Measurements from ENCODE around the gene OASL. TPM values are rescaled to one million over a fixed set of nuclear protein-coding genes. Genes with fewer than 3 reads are reported as not detected.

Gene OASL
- total RNA-seq, 2 donors from 2014 or later = 10.1 to 10.8 TPM

- H3K27me3 Mint-ChIP-seq = peaks cover 0 to 22% of the 10 kb centered on the region in 2 donors
- peaks cover 19 to 26% of the 10 kb centered on the region in 2 donors for H3K4me1 Mint-ChIP-seq (ENCODE audit: low read depth in 2 of 2)
- H3K36me3 Mint-ChIP-seq = no peaks in the 10 kb centered on the region
- H3K4me3 Mint-ChIP-seq = no peak overlapping the region
- DNase-seq (ENCODE audit: low spot score) (no peak), ATAC-seq (no peak)
- no peaks in the 10 kb centered on the region for H3K9me3 Mint-ChIP-seq
- peak overlapping the region in 1 of 2 donors; percentile 2 for H3K27ac Mint-ChIP-seq
These were observed 4.0 kb upstream of the OASL start for GRCh38 chr12:121043067-121043466.

GRCh38 chr12:121036810-121037326, 2.2 kb downstream of the OASL start:
- Mint-ChIP-seq H3K36me3 (no peaks in the 10 kb centered on the region), H3K27ac (peak overlapping the region; percentile 69 to 91), H3K9me3 (no peaks in the 10 kb centered on the region), H3K4me1 (ENCODE audit: low read depth in 2 of 2) (peaks cover 54 to 59% of the 10 kb centered on the region in 2 donors), H3K4me3 (peak overlapping the region; percentile 76), H3K27me3 (no peaks in the 10 kb centered on the region)
- ATAC-seq (peak; percentile 74 to 86), DNase-seq (ENCODE audit: low spot score) (peak; percentile 71)

- H3K27ac Mint-ChIP-seq = peak overlapping the region; percentile 89 to 91
- no peaks in the 10 kb centered on the region for H3K27me3 Mint-ChIP-seq
- ATAC-seq (no peak), DNase-seq (ENCODE audit: low spot score) (no peak)
- H3K9me3 Mint-ChIP-seq = no peaks in the 10 kb centered on the region
- peaks cover 53 to 66% of the 10 kb centered on the region in 2 donors for H3K4me1 Mint-ChIP-seq (ENCODE audit: low read depth in 2 of 2)
- H3K36me3 Mint-ChIP-seq = peaks cover 11% of the 10 kb centered on the region
- peak overlapping the region; percentile 76 for H3K4me3 Mint-ChIP-seq
These were observed 4.3 kb downstream of the OASL start for GRCh38 chr12:121034616-121035305.

GRCh38 chr12:121033625-121034349, 5.3 kb downstream of the OASL start:
- Mint-ChIP-seq H3K27me3 (no peaks in the 10 kb centered on the region), H3K4me1 (ENCODE audit: low read depth in 2 of 2) (peaks cover 46 to 56% of the 10 kb centered on the region in 2 donors), H3K9me3 (no peaks in the 10 kb centered on the region), H3K4me3 (peak overlapping the region; percentile 76), H3K36me3 (peaks cover 11% of the 10 kb centered on the region), H3K27ac (peak overlapping the region; percentile 89 to 91)
- DNase-seq (ENCODE audit: low spot score) (peak; percentile 76), ATAC-seq (peak; percentile 84 to 90)

GRCh38 chr12:121030576-121031212, 8.4 kb downstream of the OASL start:
- peaks cover 22% of the 10 kb centered on the region for H3K36me3 Mint-ChIP-seq
- no peak overlapping the region for H3K4me3 Mint-ChIP-seq
- H3K27ac Mint-ChIP-seq = peak overlapping the region; percentile 72 to 75
- ATAC-seq (no peak), DNase-seq (ENCODE audit: low spot score) (no peak)
- peaks cover 49 to 56% of the 10 kb centered on the region in 2 donors for H3K4me1 Mint-ChIP-seq (ENCODE audit: low read depth in 2 of 2)
- no peaks in the 10 kb centered on the region for H3K27me3 Mint-ChIP-seq
- H3K9me3 Mint-ChIP-seq = no peaks in the 10 kb centered on the region

- no peaks in the 10 kb centered on the region for H3K27me3 Mint-ChIP-seq
- H3K4me3 Mint-ChIP-seq = no peak overlapping the region
- DNase-seq (ENCODE audit: low spot score) = no peak
- peaks cover 21% of the 10 kb centered on the region in 2 donors for H3K4me1 Mint-ChIP-seq (ENCODE audit: low read depth in 2 of 2)
- no peaks in the 10 kb centered on the region for H3K9me3 Mint-ChIP-seq
- peak; percentile 41 to 70 for ATAC-seq
- H3K27ac Mint-ChIP-seq = peak overlapping the region; percentile 75 to 76
- peaks cover 30% of the 10 kb centered on the region for H3K36me3 Mint-ChIP-seq
These were observed 12.6 kb downstream of the OASL start for GRCh38 chr12:121026274-121027045.

GRCh38 chr12:121025442-121026226, 13.4 kb downstream of the OASL start:
- ATAC-seq (peak in 1 of 2 donors; percentile 20), DNase-seq (ENCODE audit: low spot score) (no peak)
- peak overlapping the region; percentile 75 to 76 for H3K27ac Mint-ChIP-seq
- no peaks in the 10 kb centered on the region for H3K9me3 Mint-ChIP-seq
- H3K4me3 Mint-ChIP-seq = no peak overlapping the region
- peaks cover 22% of the 10 kb centered on the region for H3K36me3 Mint-ChIP-seq
- H3K27me3 Mint-ChIP-seq = no peaks in the 10 kb centered on the region
- H3K4me1 Mint-ChIP-seq (ENCODE audit: low read depth in 2 of 2) = peaks cover 15 to 21% of the 10 kb centered on the region in 2 donors

- no peaks in the 10 kb centered on the region for H3K27me3 Mint-ChIP-seq
- H3K4me3 Mint-ChIP-seq = no peak overlapping the region
- no peak overlapping the region for H3K27ac Mint-ChIP-seq
- H3K4me1 Mint-ChIP-seq (ENCODE audit: low read depth in 2 of 2) = peaks cover 15 to 21% of the 10 kb centered on the region in 2 donors
- DNase-seq (ENCODE audit: low spot score) (no peak), ATAC-seq (no peak)
- H3K9me3 Mint-ChIP-seq = no peaks in the 10 kb centered on the region
- peaks cover 19% of the 10 kb centered on the region for H3K36me3 Mint-ChIP-seq
These were observed 15.2 kb downstream of the OASL start for GRCh38 chr12:121023799-121024198.

- peaks cover 5 to 12% of the 10 kb centered on the region in 2 donors for H3K4me1 Mint-ChIP-seq (ENCODE audit: low read depth in 2 of 2)
- H3K36me3 Mint-ChIP-seq = peaks cover 14% of the 10 kb centered on the region
These were observed 16.3 kb downstream of the OASL start for GRCh38 chr12:121022713-121023112.

GRCh38 chr12:121021754-121022153, 17.3 kb downstream of the OASL start:
- Mint-ChIP-seq H3K4me3 (no peak overlapping the region), H3K27me3 (no peaks in the 10 kb centered on the region), H3K36me3 (peaks cover 14% of the 10 kb centered on the region), H3K27ac (no peak overlapping the region), H3K4me1 (ENCODE audit: low read depth in 2 of 2) (peaks cover 5 to 8% of the 10 kb centered on the region in 2 donors), H3K9me3 (no peaks in the 10 kb centered on the region)
- ATAC-seq = no peak
- no peak for DNase-seq (ENCODE audit: low spot score)

More at GRCh38 chr12:121022713-121023112, 16.3 kb downstream of the OASL start:
- H3K9me3 Mint-ChIP-seq = no peaks in the 10 kb centered on the region
- ATAC-seq (no peak), DNase-seq (ENCODE audit: low spot score) (no peak)
- no peak overlapping the region for H3K4me3 Mint-ChIP-seq
- peak overlapping the region; percentile 14 to 72 for H3K27ac Mint-ChIP-seq
- no peaks in the 10 kb centered on the region for H3K27me3 Mint-ChIP-seq

GRCh38 chr12:121018860-121019617, 20.0 kb downstream of the OASL start:
- Mint-ChIP-seq H3K36me3 (peaks cover 8% of the 10 kb centered on the region), H3K27me3 (no peaks in the 10 kb centered on the region), H3K4me3 (no peak overlapping the region), H3K27ac (no peak overlapping the region), H3K9me3 (no peaks in the 10 kb centered on the region), H3K4me1 (ENCODE audit: low read depth in 2 of 2) (peaks cover 17 to 19% of the 10 kb centered on the region in 2 donors)
- no peak for DNase-seq (ENCODE audit: low spot score)
- no peak for ATAC-seq

- Mint-ChIP-seq H3K36me3 (peaks cover 5% of the 10 kb centered on the region), H3K27me3 (no peaks in the 10 kb centered on the region), H3K27ac (peak overlapping the region in 1 of 2 donors; percentile 16), H3K4me3 (no peak overlapping the region), H3K9me3 (no peaks in the 10 kb centered on the region), H3K4me1 (ENCODE audit: low read depth in 2 of 2) (peaks cover 17 to 19% of the 10 kb centered on the region in 2 donors)
- ATAC-seq (no peak), DNase-seq (ENCODE audit: low spot score) (no peak)
These were observed 21.0 kb downstream of the OASL start for GRCh38 chr12:121017966-121018491.

Data from natural killer cell treated with Interleukin-12 subunit alpha and Interleukin-12 subunit beta and Interleukin-15 and Interleukin-18, amount 100 ng/mL, for 72 hours (primary cell).